Loucy (cell line): Measurements from ENCODE around the gene ZNF471.

ENCODE experiments used
- H2AFZ ChIP-seq: fragments of 200-600 bp; sonication (generic); 2 replicates; pipeline ENCODE4 v1.6.0; 2016; ENCODE audit warnings: antibody characterized with exemption, mild to moderate bottlenecking, low read length, moderate library complexity
- H3F3A ChIP-seq: fragments of 200-600 bp; 2 replicates; pipeline ENCODE4 v1.6.0; 2016; ENCODE audit warnings: antibody characterized with exemption, low read depth, mild to moderate bottlenecking
- H3K27me3 ChIP-seq: fragments of 200-600 bp; sonication (generic); 2 replicates; pipeline ENCODE4 v1.6.1; 2014; ENCODE audit warnings: low read length, mild to moderate bottlenecking; ENCODE audit not compliant: insufficient read depth, poor library complexity, severe bottlenecking
- H3K36me3 ChIP-seq: fragments of 200-600 bp; sonication (generic); 2 replicates; pipeline ENCODE4 v1.6.1; 2016; ENCODE audit warnings: low read length; ENCODE audit not compliant: insufficient read depth
- H3K4me1 ChIP-seq: fragments of 200-600 bp; sonication (generic); 2 replicates; pipeline ENCODE4 v1.5.1; 2014; ENCODE audit warnings: low read length, mild to moderate bottlenecking; ENCODE audit not compliant: insufficient read depth, poor library complexity, severe bottlenecking
- H3K4me2 ChIP-seq: fragments of 200-600 bp; sonication (generic); 2 replicates; pipeline ENCODE4 v1.6.0; 2014; ENCODE audit warnings: antibody characterized with exemption, low read length, low read depth, mild to moderate bottlenecking; ENCODE audit not compliant: poor library complexity, severe bottlenecking
- H3K4me3 ChIP-seq: fragments of 200-600 bp; sonication (generic); 2 replicates; pipeline ENCODE4 v1.5.1; 2014; ENCODE audit warnings: low read length, mild to moderate bottlenecking, mixed read lengths; ENCODE audit not compliant: poor library complexity, severe bottlenecking
- H3K79me2 ChIP-seq: fragments of 200-600 bp; sonication (generic); 2 replicates; pipeline ENCODE4 v1.6.1; 2014; ENCODE audit warnings: low read length; ENCODE audit not compliant: insufficient read depth
- H3K9ac ChIP-seq: fragments of 200-600 bp; sonication (generic); 2 replicates; pipeline ENCODE4 v1.6.0; 2014; ENCODE audit warnings: mild to moderate bottlenecking, low read depth, low read length, moderate library complexity; ENCODE audit not compliant: poor library complexity, severe bottlenecking
- H3K9me2 ChIP-seq: fragments of 200-600 bp; sonication (generic); replicated peaks from 2 replicates; pipeline ENCODE4 v1.6.1; 2016; ENCODE audit warnings: low read depth, low read length, mixed read lengths
- H3K9me3 ChIP-seq: fragments of 200-600 bp; sonication (generic); 2 replicates; pipeline ENCODE4 v1.6.1; 2014; ENCODE audit warnings: mild to moderate bottlenecking, antibody characterized with exemption, low read length, low read depth; ENCODE audit not compliant: insufficient read depth
- H4K20me1 ChIP-seq: fragments of 200-600 bp; sonication (generic); 2 replicates; pipeline ENCODE4 v1.6.0; 2014; ENCODE audit warnings: antibody characterized with exemption, low read length, mild to moderate bottlenecking; ENCODE audit not compliant: insufficient read depth, poor library complexity, severe bottlenecking
- CTCF ChIP-seq: fragments of 200-600 bp; sonication (generic); conservative IDR thresholded peaks from 2 replicates; pipeline ENCODE4 v1.5.1; 2014; ENCODE audit warnings: mild to moderate bottlenecking, antibody characterized with exemption, low read length
- EZH2phosphoT487 ChIP-seq: fragments of 200-600 bp; IDR thresholded peaks from 2 replicates; pipeline ENCODE4 v1.6.1; 2018; ENCODE audit warnings: antibody characterized with exemption, mild to moderate bottlenecking, moderate library complexity, borderline replicate concordance

The ZNF471 gene

DNA sequence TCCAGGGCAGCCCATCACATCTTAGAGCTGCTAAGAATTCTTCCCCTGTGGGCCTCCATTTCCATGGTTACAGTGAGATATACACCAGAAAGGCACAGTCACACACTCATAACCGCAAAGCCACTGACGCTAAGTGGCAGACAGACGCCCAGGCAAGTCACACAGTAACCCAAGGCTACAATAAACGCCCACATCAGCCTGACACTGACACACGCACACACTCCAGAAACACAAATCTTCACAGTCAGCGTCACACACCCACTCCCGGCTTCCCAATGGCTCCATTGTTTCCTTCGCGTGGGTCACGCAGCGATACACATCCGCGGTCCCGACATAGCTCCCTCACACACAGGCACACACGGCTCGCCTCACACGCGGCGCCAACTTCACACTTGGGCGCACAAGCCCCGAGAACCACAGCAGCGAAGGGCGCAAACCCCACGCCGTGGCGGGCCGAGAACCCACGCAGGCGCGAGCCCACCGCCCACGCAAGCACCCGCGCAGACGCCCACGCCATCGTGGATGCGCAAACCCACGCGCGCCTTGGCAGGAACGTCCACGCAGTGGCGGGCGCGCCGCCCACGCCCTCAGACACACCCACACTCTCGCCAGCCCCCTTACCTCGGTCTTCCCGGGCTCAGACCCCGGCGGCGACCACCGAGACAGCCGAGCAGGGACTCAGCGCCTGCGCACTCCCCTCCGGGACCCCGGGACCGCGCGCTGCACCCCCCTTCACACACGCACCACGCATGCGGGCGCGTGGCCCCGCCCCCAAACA lies 30.8 kb upstream of the ZNF471 start, which contains the start of gene ZNF667:
Gene ZNF667, minus strand, starts transcription at position 695 of the 778 bp plus-strand sequence. CDS start 14,975 bp downstream, outside the sequence.
- H3K4me2 ChIP-seq = peak within 1 kb of the TSS; percentile 84
- peaks cover 17% of the 10 kb centered on the region for H4K20me1 ChIP-seq
- TF ChIP-seq CTCF (no peak), EZH2phosphoT487 (no peak)
- peak within 1 kb of the TSS; percentile 87 for H3K9ac ChIP-seq
- no peaks in the 10 kb centered on the region for H3K27me3 ChIP-seq
- no peaks in the 10 kb centered on the region for H3F3A ChIP-seq
- H3K36me3 ChIP-seq = peaks cover 3% of the 10 kb centered on the region; the same call in 1 of the 2 replicates
- peak within 1 kb of the TSS; percentile 100 for H2AFZ ChIP-seq
- H3K79me2 ChIP-seq = peaks cover 59% of the 10 kb centered on the region
- peak within 1 kb of the TSS; percentile 97 for H3K4me3 ChIP-seq
- peaks cover 26% of the 10 kb centered on the region for H3K4me1 ChIP-seq
- H3K9me3 ChIP-seq = no peaks in the 10 kb centered on the region
- H3K9me2 ChIP-seq = no peaks in the 10 kb centered on the region

DNA sequence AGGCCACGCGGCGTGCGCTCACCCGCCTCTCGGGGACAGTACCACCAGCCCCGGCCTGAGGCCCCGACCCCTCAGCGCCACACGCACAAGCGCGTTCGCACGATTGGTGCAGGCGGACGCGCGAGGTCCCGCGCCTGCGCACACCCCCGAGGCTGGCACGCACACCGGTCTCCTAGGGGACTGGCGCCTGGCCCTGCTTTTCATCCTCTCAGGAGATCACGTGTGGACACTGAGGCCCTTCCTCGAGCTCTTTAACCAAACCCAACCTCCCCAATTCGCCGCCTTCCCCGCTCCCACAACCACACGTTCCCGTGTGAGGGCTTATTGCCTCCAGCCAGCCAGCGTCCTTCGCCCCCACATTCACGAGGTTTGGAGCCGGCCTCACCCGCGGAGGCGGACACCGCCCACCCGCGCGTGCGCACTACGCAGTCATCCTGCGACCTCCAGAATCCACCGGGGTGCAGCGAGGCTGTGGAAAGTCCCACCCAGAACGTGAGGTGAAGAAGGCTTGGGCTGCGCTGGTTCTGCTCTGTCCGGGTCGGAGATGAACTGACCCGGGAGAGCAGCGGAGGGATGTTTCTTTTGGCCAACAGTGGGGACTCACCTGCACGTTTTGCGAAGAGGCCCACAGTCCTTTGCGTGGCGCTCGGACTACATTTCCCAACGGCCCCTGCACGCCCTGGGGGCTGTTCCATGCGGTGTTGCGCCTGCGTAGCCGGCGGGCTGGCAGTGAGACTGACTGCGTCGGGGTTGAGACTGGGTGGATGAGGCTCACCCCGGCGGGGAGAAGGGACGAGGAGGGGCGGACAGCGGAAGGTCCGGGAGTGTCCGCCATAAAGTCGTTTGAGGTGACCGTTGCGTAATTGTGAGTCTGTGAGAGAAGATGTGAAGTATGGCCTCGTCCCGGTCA lies 30.0 kb upstream of the ZNF471 start:
- H3K9ac ChIP-seq = peak overlapping the region; percentile 87
- H3K4me2 ChIP-seq = peak overlapping the region; percentile 84
- H2AFZ ChIP-seq = peak overlapping the region; percentile 100
- peaks cover 60% of the 10 kb centered on the region for H3K79me2 ChIP-seq
- TF ChIP-seq CTCF (no peak), EZH2phosphoT487 (no peak)
- no peaks in the 10 kb centered on the region for H3K27me3 ChIP-seq
- H4K20me1 ChIP-seq = peaks cover 17% of the 10 kb centered on the region
- H3K4me3 ChIP-seq = peak overlapping the region; percentile 97
- no peaks in the 10 kb centered on the region for H3K36me3 ChIP-seq
- H3K9me2 ChIP-seq = no peaks in the 10 kb centered on the region
- no peaks in the 10 kb centered on the region for H3F3A ChIP-seq
- peaks cover 26% of the 10 kb centered on the region for H3K4me1 ChIP-seq
- H3K9me3 ChIP-seq = no peaks in the 10 kb centered on the region

DNA sequence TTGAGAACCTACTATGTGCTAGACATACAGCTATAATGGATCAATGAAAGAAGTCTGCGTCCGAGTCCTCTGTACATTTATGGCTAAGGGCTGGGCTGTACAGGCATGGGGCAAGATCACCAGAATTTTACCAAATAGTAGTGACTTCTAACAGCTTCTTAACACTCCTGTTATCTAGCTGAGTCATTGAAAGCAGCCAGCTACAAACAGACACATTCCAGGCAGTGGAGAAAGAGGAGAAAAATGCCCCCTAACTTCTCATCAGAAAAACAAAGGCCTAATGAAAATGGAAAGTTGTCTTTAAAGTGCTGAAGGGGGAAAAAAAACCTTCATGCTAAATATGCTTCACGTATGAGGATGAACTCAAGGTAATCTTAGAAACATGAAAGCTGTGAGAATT lies 16.3 kb upstream of the ZNF471 start:
- Histone ChIP-seq H3K4me3 (no peak overlapping the region), H3K9me3 (no peaks in the 10 kb centered on the region), H3K79me2 (peaks cover 7% of the 10 kb centered on the region; the same call in 1 of the 2 replicates), H3K4me2 (no peak overlapping the region), H3K4me1 (no peaks in the 10 kb centered on the region), H3K27me3 (no peaks in the 10 kb centered on the region), H3K36me3 (peaks cover 13% of the 10 kb centered on the region; the same call in 1 of the 2 replicates), H3K9me2 (no peaks in the 10 kb centered on the region), H3K9ac (no peak overlapping the region), H3F3A (no peaks in the 10 kb centered on the region), H4K20me1 (no peaks in the 10 kb centered on the region), H2AFZ (no peak overlapping the region)
- TF ChIP-seq EZH2phosphoT487 = no peak
- TF ChIP-seq CTCF = no peak
